Effector memory CD4-positive, alpha-beta T cell (primary cell): ENCODE data around the gene SLC36A2.

Experiments used
- DNase-seq, 3 donors: peaks; one replicate each; pipeline ENCODE4 v3.0.0-alpha.2; 2020
- H3K27ac ChIP-seq: 2 replicates; pipeline ENCODE4 v1.7.0; 2013; ENCODE audit warnings: mild to moderate bottlenecking, low read length, moderate library complexity; ENCODE audit not compliant: insufficient read depth, poor library complexity, severe bottlenecking
- H3K27me3 ChIP-seq: replicated peaks from 2 replicates; pipeline ENCODE4 v1.7.0; 2013; ENCODE audit warnings: mild to moderate bottlenecking, low read length; ENCODE audit not compliant: insufficient read depth, control insufficient read depth, poor library complexity, severe bottlenecking
- H3K36me3 ChIP-seq: 2 replicates; pipeline ENCODE4 v1.7.0; 2013; ENCODE audit warnings: mild to moderate bottlenecking, low read length, moderate library complexity; ENCODE audit not compliant: control insufficient read depth, insufficient read depth
- H3K4me1 ChIP-seq: 2 replicates; pipeline ENCODE4 v1.7.0; 2013; ENCODE audit warnings: low read length, mild to moderate bottlenecking; ENCODE audit not compliant: control insufficient read depth, insufficient read depth, poor library complexity, severe bottlenecking
- H3K4me3 ChIP-seq: 2 replicates; pipeline ENCODE4 v1.7.0; 2013; ENCODE audit warnings: low read length, low read depth, mild to moderate bottlenecking; ENCODE audit not compliant: insufficient read depth, poor library complexity, severe bottlenecking
- H3K9me3 ChIP-seq: 2 replicates; pipeline ENCODE4 v1.7.0; 2013; ENCODE audit warnings: mild to moderate bottlenecking, low read length, moderate library complexity; ENCODE audit not compliant: control insufficient read depth

SLC36A2 gene

DNA sequence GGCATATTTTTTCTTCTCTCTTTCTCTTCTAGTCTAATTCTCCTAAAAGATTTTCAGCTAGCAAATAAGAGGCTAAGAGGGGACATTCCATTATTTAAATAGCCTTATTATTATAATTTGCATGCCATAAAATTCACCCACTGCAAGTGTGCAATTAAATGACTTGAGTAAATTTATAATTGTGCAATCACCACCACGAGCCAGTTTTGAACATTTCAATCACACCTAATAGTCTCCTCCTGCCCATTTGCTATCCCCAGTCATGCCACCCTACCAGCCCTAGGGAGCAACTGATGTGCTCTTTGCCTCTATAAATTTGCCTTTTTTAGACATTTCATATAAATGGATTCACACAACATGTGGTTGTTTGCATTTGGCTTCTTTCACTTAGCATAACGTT lies 12.0 kb upstream of the SLC36A2 start:
- DNase-seq: no peak
- Histone ChIP-seq H3K27me3 (no peaks in the 10 kb centered on the region), H3K4me3 (no peak overlapping the region), H3K36me3 (no peaks in the 10 kb centered on the region), H3K4me1 (no peaks in the 10 kb centered on the region), H3K9me3 (no peaks in the 10 kb centered on the region), H3K27ac (no peak overlapping the region)

DNA sequence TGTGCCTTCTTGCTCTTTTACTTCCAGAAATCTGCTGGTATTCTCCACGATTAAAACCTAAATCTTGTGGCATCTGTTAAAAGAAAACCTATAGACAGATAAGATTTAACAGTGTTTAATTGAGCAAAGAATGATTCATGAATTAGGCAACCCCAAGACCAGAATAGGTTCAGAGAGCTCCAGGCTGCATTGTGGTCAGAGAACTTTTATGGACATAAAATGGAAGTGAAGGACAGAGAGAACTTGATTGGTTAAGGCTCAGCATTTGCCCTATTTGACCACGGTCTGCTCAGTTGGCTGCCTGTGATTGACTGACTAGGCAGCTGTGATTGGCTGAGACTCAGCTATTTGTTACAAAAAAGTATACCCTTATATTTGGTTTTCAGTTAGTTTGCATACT lies 10.4 kb upstream of the SLC36A2 start:
- no peaks in the 10 kb centered on the region for H3K27me3 ChIP-seq
- H3K27ac ChIP-seq: no peak overlapping the region
- no peak overlapping the region for H3K4me3 ChIP-seq
- DNase-seq: no peak
- no peaks in the 10 kb centered on the region for H3K4me1 ChIP-seq
- H3K36me3 ChIP-seq: no peaks in the 10 kb centered on the region
- H3K9me3 ChIP-seq: no peaks in the 10 kb centered on the region

DNA sequence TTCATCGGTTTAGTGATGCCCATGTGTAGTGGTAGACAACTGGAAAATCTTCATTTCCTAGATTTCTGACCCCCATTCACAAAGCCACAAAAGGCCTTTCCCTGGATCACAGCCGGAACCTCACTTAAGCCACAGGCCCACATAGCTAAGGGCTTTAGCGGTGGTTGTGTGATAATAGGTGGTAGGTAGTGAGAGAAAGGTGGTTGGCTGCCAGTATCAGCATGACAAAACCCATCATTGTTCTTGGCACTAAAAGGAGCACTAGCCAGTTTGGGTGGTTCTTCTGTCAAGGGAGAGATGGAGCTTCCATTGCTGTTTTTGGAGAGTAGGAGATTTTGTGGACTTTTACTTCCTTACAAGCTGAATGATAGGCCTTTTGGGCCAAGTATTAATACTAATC lies 9.7 kb upstream of the SLC36A2 start:
- no peaks in the 10 kb centered on the region for H3K4me1 ChIP-seq
- H3K4me3 ChIP-seq: no peak overlapping the region
- no peaks in the 10 kb centered on the region for H3K9me3 ChIP-seq
- DNase-seq: no peak
- H3K36me3 ChIP-seq: no peaks in the 10 kb centered on the region
- no peak overlapping the region for H3K27ac ChIP-seq
- no peaks in the 10 kb centered on the region for H3K27me3 ChIP-seq

DNA sequence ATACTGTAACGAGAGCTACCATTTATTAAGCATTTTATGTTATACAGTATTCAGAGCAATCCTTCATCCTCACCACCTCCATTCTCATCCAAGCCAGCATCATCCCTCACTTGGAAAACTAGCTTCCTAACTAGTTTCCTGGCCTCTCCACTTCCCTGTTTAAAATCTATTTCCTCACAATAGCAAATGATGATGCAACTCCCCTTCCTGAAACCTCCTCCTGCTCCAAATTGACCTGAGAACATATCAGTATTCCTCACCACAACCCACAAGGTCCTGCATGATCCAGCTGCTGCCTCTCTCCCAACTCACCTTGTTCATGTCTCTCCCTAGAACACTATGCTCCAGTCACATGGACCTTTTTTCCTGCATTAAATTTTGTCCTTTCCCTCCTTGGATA lies 4.3 kb upstream of the SLC36A2 start:
- no peak for DNase-seq

DNA sequence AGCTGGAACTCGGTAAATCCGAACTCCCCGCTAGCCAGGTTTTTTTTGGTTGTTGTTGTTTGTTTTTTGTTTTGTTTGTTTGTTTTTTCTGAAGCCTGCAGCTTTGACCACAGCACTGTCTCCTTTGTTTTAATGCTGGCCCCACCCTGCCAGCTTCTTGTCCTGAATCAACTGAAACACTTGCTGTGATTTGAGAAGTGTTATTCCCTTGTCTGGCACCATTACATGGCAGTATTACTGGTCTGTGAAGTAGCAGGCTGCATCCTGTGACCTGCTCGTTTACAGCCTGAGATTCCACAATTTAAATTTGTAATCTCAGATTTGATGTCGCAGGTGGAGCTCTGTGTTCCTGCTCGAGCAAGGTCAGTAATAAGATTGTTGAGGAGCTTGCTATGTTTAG lies 1.4 kb upstream of the SLC36A2 start:
- no peaks in the 10 kb centered on the region for H3K9me3 ChIP-seq
- no peak for DNase-seq
- H3K4me3 ChIP-seq: no peak overlapping the region
- no peaks in the 10 kb centered on the region for H3K36me3 ChIP-seq
- peaks cover 6% of the 10 kb centered on the region for H3K27me3 ChIP-seq
- H3K4me1 ChIP-seq: no peaks in the 10 kb centered on the region
- no peak overlapping the region for H3K27ac ChIP-seq

More for the DNA sequence above, 4.3 kb upstream of the SLC36A2 start:
- no peaks in the 10 kb centered on the region for H3K4me1 ChIP-seq
- H3K9me3 ChIP-seq: no peaks in the 10 kb centered on the region
- no peak overlapping the region for H3K27ac ChIP-seq
- no peak overlapping the region for H3K4me3 ChIP-seq
- H3K36me3 ChIP-seq: no peaks in the 10 kb centered on the region
- H3K27me3 ChIP-seq: no peaks in the 10 kb centered on the region

DNA sequence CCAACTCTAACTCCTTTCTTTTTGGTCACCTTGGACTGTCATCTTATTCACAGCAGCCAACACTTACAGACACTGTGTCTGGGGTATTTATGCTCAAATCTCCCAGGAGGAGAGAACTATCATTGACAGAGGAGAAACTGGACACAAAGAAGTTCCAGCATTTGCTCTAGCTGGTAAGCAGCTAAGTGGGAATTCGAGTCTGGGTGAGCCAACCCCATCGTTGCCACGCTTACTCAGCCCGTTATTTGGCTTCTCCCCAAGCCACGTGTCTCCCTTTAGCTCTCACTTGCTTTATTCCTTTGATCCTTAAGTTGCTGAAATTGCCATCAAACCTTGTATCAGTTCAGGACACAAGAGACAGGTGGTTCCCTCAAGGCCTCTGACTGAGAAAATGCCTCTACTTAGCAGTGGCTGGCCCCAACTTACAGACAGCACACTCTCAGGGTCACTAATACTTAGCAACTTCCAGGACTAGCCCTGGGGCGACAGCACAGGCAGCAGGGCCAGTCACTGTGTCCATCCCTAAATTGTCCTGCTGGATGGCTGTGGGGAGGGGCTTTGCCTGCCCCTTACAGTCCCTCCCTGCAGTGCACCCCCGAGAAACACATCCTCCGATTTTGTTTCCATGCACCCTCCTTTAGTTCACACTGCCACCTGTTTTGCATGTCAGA lies 1.4 kb downstream of the SLC36A2 start:
- no peak for DNase-seq
- Histone ChIP-seq H3K9me3 (no peaks in the 10 kb centered on the region), H3K4me3 (no peak overlapping the region), H3K27me3 (peaks cover 11% of the 10 kb centered on the region), H3K36me3 (no peaks in the 10 kb centered on the region), H3K4me1 (no peaks in the 10 kb centered on the region), H3K27ac (no peak overlapping the region)

DNA sequence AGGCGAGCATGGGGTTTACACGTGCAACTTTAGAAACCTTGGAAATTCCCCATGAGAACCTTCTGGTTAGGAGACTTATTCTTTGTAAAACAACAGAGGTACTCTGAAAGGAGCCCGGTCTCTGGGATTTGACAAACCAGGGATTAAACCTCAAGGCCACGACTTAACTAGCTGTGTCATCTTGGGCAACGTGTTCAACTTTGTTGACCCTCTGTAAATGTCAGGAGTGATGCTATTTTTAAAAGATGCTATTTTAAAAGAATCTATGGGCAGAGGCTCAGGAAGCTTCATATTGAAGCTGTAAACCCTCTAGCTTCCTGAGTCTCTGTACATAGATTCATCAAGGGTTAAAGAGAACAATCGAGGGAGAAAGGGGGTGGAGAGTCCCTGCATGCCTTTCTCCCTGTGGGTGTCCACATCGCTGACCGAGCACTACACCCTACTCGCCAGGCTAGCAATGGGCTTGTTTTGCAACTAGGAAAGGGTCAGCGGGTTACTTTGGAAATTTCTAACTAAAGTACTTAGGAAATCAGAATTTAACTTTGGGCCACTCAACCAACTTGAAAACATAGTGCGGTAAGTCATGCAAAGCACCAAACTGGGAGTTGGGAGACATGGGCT lies 2.1 kb downstream of the SLC36A2 start:
- H3K9me3 ChIP-seq: no peaks in the 10 kb centered on the region
- peaks cover 11% of the 10 kb centered on the region for H3K27me3 ChIP-seq
- no peak for DNase-seq
- no peaks in the 10 kb centered on the region for H3K4me1 ChIP-seq
- no peaks in the 10 kb centered on the region for H3K36me3 ChIP-seq
- H3K4me3 ChIP-seq: no peak overlapping the region
- H3K27ac ChIP-seq: no peak overlapping the region

DNA sequence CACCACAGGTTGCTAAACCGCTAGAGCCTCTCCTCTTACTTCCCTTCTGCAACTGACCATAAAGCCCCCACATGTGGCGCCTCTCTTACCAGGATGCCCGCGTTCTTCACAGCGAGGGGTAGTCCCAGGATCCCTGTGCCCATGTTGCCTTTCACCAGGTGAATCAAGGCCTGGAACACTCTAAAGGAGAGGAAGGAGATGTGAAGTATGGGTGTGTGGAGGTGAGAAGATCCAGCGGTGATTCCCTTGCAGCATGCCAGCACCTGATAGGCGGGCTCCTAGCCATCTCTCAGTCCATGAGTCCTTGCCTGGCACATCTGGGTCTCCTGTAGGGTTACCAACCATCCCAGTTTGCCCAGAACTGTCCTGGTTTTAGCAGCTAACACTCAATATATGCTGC lies 3.3 kb downstream of the SLC36A2 start:
- Histone ChIP-seq H3K4me3 (no peak overlapping the region), H3K9me3 (no peaks in the 10 kb centered on the region), H3K27me3 (peaks cover 11% of the 10 kb centered on the region), H3K4me1 (no peaks in the 10 kb centered on the region), H3K36me3 (no peaks in the 10 kb centered on the region), H3K27ac (no peak overlapping the region)
- DNase-seq: no peak

DNA sequence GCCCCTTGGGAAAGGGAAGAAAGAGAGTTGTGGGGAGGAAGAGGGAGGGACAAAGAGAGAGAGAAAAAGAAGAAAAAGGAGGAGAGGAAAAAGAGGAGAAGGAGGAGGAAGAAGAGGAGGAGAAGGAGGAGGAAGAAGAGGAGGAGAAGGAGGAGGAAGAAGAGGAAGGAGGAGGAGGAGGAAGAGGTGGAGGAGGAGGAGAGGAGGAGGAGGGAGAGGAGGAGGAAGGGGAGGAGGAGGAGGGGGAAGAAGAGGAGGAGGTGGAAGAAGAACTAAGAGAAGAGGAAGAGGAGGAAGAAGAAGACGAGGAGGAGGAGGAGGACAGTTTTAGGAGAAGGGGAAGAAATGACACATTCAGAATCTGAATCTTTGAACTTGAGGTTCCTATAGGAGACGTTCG lies 7.4 kb downstream of the SLC36A2 start:
- H3K4me3 ChIP-seq: no peak overlapping the region
- H3K9me3 ChIP-seq: no peaks in the 10 kb centered on the region
- no peak for DNase-seq
- H3K36me3 ChIP-seq: no peaks in the 10 kb centered on the region
- no peak overlapping the region for H3K27ac ChIP-seq
- H3K27me3 ChIP-seq: peaks cover 7% of the 10 kb centered on the region
- H3K4me1 ChIP-seq: no peaks in the 10 kb centered on the region

DNA sequence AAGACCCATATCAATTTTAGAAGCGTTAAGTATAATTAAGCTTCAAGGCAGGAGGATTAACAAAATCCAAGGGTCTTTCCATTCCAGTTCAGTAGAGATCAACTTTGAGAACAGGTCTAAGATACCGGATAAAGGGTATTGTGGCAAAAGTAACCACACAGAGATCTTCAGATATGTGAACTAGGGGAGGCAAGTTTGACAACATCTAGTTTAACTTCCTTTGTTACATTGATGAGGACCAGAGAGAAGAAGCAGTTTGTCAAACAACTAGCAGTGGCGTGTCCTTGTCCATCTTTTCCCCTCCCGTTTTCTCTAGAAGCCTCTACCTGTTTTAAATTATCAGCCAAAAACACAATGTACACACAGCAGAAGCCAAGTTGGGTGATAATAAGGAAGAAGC lies 8.6 kb downstream of the SLC36A2 start:
- Histone ChIP-seq H3K9me3 (no peaks in the 10 kb centered on the region), H3K4me1 (no peaks in the 10 kb centered on the region), H3K4me3 (no peak overlapping the region), H3K27ac (no peak overlapping the region), H3K27me3 (peaks cover 5% of the 10 kb centered on the region), H3K36me3 (no peaks in the 10 kb centered on the region)
- no peak for DNase-seq
